ENCODE measurements around the gene THBD.

The THBD gene

DNA sequence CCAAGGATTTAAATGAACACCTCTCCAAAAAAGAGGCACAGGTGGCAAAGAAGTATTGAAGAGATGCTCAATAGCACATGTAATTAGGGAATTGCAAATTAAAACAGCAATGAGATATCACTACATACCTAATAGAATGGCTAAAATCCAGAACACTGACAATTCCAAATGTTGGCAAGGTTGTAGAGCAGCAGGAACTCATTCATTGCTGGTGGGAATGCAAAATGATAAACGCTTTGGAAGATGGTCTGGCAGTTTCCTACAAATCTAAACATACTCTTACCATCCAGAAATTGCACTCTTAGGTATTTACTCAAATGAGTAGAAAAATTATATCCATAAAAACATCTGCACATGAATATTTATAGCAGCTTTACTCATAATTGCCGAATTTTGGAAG lies 19.6 kb upstream of the THBD start:
- no peak for DNase-seq (ENCODE audit: low read depth)
- TF ChIP-seq, protein P1, sequence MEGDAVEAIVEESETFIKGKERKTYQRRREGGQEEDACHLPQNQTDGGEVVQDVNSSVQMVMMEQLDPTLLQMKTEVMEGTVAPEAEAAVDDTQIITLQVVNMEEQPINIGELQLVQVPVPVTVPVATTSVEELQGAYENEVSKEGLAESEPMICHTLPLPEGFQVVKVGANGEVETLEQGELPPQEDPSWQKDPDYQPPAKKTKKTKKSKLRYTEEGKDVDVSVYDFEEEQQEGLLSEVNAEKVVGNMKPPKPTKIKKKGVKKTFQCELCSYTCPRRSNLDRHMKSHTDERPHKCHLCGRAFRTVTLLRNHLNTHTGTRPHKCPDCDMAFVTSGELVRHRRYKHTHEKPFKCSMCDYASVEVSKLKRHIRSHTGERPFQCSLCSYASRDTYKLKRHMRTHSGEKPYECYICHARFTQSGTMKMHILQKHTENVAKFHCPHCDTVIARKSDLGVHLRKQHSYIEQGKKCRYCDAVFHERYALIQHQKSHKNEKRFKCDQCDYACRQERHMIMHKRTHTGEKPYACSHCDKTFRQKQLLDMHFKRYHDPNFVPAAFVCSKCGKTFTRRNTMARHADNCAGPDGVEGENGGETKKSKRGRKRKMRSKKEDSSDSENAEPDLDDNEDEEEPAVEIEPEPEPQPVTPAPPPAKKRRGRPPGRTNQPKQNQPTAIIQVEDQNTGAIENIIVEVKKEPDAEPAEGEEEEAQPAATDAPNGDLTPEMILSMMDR (conservative IDR thresholded peaks at IDR 0.05; ENCODE audit: low read depth, low read length) = no peak
- no peak overlapping the region for H3K4me3 ChIP-seq (ENCODE audit: low read length)

DNA sequence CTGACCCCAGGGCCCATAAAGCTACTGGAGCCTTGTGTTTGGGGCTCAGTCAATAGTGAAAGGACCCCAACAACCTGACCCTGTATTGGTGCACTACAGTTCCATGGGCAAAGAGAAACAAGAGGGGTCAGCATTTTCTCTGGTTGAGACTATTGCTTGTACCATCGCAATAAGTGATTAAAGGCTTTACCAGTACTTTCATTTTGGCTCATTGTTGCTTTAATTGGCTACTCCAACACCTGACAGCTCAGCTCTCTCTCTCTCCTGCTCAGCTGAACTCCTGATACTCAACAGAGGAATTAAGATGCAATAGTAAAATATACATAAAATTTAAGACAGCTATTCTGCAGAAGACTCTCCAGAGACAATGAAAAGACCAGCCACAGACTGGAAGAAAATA lies 18.8 kb upstream of the THBD start:
- TF ChIP-seq, protein P1 (conservative IDR thresholded peaks at IDR 0.05; ENCODE audit: low read depth, low read length) = no peak
- no peak overlapping the region for H3K4me3 ChIP-seq (ENCODE audit: low read length)
- no peak for DNase-seq (ENCODE audit: low read depth)

DNA sequence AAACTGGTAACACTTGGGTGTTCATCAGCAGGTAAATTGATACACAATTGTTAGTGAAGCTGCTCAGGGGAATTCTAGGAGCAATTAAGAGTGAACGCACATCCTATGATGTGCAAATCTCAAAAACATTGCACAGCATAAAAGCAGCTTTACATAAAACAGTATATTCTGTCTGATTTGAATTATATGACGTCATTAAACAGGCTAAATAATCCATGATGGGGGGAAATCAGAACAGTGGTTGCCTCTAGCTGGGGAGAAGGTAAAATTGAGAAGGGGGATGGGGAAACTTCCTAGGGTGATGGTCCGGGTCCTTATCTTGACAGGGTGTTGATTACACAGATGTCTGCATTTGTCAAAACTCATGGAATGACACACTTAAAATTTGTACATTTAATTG lies 17.3 kb upstream of the THBD start:
- no peak overlapping the region for H3K4me3 ChIP-seq (ENCODE audit: low read length)
- TF ChIP-seq, protein P1 (conservative IDR thresholded peaks at IDR 0.05; ENCODE audit: low read depth, low read length) = no peak
- DNase-seq (ENCODE audit: low read depth) = no peak

DNA sequence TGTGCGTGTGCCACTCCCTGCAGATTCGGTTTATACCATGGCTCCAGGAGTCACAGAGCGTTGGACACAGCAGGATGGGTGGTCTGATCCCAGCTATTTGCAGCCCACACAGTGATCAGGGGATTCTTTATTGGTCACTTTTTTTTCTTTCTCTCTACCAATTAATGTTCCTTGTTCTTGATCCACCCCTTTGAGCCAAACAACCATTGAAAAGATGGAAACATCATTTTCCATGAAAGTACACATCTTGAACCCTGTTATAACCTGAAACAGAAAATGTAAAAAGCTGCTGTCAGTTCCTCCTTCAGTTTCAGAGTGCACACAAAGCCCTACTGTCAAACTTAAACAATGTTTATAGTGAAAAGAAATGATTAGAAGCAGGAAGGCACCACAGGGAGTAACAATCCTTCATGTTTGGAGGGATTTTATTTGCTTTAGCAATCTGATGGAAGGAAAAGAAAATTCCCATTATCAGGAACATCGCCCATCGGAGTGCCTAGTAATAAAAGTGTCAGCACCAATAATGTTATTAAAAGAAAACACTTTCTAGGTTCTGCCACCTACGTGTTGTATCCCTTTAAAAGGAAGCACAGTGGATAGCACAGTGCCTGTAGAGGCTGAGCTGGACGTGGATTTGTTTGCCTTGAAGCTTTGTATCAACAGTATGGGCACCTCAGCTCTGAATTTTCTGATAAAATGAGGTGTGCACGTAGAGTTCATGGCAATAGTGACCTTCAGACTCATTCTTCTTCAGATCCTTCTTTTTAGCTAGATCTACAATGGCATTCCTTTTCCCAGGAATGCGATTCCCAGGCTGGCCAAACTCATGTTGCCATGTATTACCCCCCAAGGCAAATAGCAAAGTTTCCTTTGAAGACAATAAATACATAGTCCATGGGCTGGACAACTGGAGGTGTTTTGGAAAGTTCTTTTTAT lies 16.1 kb upstream of the THBD start:
- no peak overlapping the region for H3K4me3 ChIP-seq (ENCODE audit: low read length)
- no peak for DNase-seq (ENCODE audit: low read depth)
- TF ChIP-seq, protein P1 (conservative IDR thresholded peaks at IDR 0.05; ENCODE audit: low read depth, low read length) = no peak

DNA sequence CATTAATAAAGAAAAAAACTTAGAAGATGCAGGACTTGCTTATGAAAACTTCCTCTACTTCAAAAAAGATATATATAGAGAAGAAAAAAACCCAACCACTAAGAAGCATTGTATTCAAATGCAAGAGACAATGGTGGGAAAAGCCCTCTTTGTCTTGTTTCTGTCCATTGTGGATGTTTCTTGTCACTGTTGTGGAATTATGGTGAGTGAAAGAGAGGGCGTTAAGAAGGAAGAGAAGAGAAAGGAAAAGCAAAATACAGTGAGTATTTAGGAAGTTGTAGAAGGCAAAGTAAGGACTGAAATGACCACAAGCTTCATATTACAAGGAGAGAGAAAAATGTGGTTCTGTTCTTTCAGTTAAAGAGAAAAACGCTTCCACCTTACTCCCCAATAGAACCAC lies 14.1 kb upstream of the THBD start:
- H3K4me3 ChIP-seq (ENCODE audit: low read length) = no peak overlapping the region
- TF ChIP-seq, protein P1 (conservative IDR thresholded peaks at IDR 0.05; ENCODE audit: low read depth, low read length) = no peak
- DNase-seq (ENCODE audit: low read depth) = no peak

DNA sequence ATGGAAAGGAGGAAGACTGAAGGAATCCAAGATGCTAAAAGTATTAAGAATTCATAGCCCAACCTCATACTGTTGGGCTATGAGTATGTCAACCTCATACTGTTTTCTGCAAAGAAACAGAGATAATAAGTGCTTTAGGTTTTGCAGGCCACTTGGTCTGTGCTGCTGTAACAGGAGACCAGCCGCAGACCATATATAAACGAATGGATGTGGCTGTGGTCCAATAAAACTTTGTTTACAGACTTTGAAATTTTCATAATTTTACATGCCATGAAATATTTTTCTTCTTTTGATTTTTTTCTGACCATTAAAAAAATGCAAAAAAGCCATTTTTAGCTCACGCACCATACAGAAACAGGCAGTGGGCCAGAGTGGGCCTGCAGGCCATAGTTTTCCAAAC lies 13.7 kb upstream of the THBD start:
- H3K4me3 ChIP-seq (ENCODE audit: low read length) = no peak overlapping the region
- TF ChIP-seq, protein P1 (conservative IDR thresholded peaks at IDR 0.05; ENCODE audit: low read depth, low read length) = no peak
- DNase-seq (ENCODE audit: low read depth) = no peak

DNA sequence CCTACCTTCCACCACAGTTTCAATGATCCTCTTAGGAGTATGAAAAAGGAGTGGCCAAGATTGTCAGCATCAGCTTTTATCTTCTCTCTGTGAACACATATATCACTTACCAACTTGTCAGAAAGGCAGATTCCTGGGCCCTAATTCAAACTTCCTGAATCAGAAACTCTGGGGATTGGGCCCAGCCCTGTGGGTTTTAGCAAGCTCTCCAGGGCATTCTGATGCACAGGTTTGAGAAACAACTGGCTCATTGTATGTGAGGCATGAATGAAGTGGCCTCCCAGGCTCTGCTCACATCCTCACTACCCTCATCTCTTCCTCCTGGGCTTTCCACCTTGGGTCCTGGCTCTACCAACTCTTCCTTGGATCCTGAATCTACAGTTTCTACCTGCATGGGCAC lies 13.2 kb upstream of the THBD start:
- no peak overlapping the region for H3K4me3 ChIP-seq (ENCODE audit: low read length)
- DNase-seq (ENCODE audit: low read depth) = no peak
- TF ChIP-seq, protein P1 (conservative IDR thresholded peaks at IDR 0.05; ENCODE audit: low read depth, low read length) = no peak

Data from retinal pigment epithelial cell (primary cell).